Stimulated activated CD8-positive, alpha-beta memory T cell treated with anti-CD3 and anti-CD28 coated beads, Interleukin-15, amount 100 ng/mL, for 1 hour (primary cell): ENCODE data around the gene PPFIBP2.
"Not testable (repeated sequence)": the region's sequence is repeated elsewhere in the genome, so short reads cannot be mapped to it uniquely, and the experiment has no call there.

ENCODE experiments used
- DNase-seq: peaks from one replicate; pipeline ENCODE4 v3.0.0-alpha.2; 2020; ENCODE audit warnings: low read depth

The PPFIBP2 gene

DNA sequence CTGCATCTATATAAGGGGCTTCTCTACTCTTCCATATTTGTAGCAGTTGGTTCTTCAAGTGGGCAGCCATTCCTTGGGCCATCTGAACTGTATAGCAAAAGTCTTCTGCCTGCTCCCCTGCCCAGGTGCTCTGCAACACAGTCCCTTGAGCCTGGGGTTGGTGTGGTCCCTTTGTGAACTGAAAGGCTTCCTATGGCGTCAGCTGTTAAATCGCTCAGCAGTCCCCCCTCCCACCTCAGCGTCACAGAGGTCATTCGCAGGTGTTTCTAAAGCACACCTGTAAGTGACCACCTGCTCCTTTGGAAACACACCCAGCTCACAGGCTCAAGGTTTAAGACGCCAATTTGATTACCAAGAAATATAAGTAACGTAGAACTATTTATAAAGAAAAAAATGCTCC is 122.6 kb downstream of the PPFIBP2 start:
- DNase-seq, result no peak

GRCh38 chr11:7637447-7638157 is 123.8 kb downstream of the PPFIBP2 start:
- no peak for DNase-seq

DNA sequence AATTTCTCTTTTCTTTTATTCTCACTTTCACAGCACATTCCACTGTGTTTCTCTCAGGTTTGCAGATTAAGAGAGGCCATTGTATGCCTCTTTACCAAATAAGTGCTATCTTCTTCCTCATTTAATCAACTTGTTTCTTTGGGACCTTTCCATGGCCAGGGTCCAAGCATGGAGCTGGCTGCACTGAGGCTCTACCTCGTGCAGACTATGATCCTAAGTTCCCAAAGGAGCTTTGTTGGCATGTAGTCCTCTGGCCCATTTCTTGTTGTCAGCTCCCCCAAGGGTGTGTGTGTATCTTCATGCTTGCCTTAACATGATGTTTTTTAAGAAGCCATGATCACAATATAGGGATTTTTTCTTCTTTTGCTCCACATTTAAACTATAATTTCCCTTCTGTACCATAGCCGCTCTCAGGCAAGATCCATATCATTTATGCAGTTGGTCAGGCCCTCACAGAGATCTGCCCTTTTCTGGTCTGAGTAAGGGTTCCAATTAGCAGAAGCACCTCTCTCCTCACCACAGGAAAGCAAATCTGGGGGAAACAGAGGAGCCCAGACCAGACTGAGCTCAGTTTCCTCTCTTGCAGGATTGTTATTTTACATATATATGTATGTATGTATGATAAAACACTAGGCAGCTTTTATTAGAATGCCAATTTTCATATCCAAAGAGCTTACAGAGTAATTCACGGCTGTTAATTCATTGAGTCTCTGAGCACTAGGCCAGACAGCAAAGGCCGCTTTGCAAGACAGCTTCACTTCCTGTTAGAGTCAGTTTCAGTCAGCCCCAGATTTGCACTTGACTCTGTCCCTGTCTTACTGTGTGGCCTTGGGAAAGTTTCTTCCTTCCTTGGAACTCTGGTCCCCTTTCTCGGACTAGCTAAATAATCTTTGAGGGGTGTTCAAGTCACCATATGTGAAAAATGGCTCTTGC is 125.2 kb downstream of the PPFIBP2 start:
- no peak for DNase-seq

GRCh38 chr11:7639643-7640025 is 125.8 kb downstream of the PPFIBP2 start:
- DNase-seq, result no peak

DNA sequence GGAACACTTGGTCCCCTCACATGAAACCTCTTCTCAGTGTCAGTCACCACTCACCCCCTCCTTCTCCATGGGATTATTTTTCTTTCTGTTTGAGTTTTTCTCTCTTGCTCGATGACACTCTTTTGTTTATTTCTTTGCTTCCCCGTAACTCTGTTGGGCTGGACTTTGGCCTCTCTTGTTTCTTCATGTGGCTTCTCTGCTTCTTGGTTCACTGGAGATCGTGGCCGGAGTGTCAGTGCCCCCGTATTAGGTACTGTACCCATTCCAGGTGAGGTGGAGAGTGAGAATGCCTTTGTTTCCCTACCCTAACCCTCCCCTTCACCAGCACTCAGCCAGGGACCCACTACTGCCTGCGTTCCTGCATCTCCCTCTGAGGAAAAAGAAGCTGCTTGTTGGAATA is 127.0 kb downstream of the PPFIBP2 start:
- no peak for DNase-seq

- DNase-seq, result no peak
These were observed 128.9 kb downstream of the PPFIBP2 start for GRCh38 chr11:7642747-7643146.

DNA sequence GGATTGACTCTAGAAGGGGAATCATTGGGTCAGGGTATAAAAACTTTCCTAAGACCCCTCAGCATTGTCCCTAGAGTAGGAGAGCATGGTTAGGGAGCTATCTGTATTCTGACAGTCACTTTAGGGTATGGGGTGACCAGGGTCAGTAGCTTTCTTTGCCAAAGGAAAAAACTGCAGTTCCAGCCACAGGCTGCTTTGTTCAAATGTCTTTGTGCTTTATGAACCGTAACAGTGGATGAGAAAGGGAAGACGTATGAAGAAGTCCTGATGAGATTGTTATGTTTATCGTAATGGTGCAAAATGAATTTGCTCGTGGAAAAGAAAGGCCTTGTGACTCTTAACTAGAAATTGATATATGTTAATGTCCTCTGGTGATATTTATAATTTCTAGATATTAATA is 129.5 kb downstream of the PPFIBP2 start:
- no peak for DNase-seq

- no peak for DNase-seq
These were observed 131.4 kb downstream of the PPFIBP2 start for GRCh38 chr11:7645206-7645605.

GRCh38 chr11:7646866-7647265 is 133.1 kb downstream of the PPFIBP2 start:
- no peak for DNase-seq

DNA sequence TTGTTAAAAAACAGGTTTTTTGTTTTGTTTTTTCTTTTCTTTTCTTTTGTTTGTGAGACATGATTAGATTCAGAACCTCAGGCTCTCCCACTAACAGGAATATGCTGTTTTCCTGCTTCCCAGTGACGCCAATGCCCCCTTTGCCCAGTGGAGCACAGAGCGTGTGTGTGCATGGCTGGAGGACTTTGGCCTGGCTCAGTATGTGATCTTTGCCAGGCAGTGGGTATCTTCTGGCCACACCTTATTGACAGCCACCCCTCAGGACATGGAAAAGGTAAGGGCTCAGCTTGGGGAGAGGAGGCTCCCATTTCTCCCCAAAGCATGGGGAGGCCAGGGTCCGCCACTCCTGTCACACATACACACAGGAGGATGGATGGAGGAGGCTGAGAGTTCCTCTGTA is 134.5 kb downstream of the PPFIBP2 start:
- no peak for DNase-seq

GRCh38 chr11:7651140-7651551 is 137.3 kb downstream of the PPFIBP2 start:
- no peak for DNase-seq

DNA sequence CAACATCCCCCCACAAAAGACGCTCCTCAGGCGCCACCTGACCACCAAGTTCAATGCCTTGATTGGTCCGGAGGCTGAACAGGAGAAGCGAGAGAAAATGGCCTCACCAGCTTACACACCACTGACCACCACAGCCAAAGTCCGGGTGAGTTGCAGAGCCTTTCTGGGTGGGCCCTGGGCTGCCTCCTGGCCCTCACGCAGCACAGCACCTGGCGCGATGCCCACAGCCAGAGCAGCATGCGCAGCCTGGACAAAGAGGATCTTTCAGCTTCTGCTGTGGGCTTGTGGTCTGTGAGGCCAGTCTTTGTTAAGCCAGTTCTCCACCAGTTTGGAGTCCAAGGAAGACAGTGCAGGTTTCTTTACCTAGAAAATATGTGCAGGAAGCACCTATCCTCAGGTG is 137.9 kb downstream of the PPFIBP2 start:
- DNase-seq, result no peak

DNA sequence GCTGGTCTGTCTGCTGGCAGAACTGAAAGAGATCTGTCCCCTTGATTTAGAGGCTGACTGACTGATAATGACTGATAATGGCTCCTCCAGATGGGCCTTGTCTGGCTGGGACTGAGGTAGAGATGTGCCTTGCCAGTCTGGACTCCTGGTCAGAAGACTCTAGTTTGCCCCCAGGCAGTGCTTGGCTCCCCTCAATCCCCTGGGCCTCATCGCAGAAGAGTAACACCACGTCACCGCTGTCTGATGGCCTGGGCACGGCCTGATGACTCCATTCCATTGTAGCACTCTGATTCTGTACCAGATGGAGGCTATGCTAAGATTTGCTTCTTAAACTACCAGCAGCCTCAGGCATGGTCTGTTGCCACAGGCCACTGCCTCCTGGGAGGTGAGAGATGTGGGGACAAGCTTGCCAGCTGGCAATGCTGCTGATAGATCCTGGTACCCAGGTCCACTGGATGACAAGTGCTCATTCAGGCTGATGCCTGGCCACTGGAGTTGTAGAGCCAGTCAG is 140.5 kb downstream of the PPFIBP2 start:
- DNase-seq, result no peak

DNA sequence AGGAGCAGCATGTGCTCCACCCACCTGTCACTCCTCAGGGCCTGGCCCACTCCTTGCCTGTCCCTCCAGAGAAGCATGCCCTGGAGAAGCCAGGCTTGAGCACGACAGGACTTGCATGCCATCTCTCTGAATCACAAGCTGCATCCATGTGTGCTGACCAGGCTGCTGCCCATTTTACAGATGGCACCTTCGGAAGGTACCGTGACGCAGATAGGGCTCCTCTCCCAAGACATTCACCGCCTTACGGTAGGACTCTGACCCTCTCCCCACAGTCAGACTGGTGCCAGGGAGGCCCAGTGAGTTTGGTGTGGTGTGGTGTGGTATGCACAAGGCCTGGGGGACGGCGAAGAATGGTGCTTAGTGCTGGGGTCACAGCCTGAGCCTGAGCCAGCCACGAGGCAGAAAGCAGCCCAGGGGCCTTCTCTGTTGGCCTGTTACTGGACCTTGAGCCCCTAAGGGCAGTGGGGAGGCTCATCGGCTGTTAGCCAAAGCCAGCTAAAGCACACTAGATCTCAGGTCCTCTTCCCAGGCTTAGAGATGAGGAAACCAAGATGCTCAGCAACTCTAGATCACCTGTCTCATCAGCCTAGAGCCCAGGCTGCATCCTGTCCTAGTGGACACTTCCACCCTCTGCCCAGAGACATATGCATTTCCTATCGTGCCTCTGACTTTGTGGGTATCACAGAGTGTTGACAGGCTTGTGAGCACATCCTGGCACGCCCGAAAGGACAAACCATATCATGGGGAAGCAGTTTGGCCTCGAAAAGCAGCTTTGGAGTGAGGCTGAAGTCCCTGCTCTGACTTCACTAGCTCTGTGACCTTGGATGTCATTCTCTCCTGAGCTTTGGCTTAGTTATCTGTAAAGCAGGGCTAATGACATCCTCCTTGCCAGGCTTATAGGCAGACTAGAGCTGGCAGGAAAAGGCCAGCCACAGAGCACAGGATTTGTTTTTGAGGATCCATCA is 141.7 kb downstream of the PPFIBP2 start:
- DNase-seq, result no peak

DNA sequence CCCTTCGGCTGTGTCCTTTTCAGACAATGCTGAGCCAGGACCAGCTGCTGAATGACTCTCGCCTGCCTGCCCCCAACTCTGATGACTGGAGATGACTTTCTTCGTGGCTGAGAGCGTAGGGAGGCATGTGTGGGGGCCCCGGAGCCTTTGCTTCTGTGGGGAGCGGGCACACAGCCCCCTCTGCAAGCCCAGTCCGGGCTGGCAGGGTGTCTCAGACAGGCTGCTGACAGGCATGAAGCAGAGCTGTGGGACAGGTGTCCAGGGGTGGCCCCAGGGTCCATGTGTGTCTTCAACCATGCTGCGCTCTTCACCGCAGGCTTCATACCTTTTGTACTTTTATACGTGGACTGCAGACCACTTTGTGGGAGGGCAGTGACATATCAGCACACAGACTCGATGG is 142.9 kb downstream of the PPFIBP2 start:
- DNase-seq, result no peak

- no peak for DNase-seq
These were observed 143.7 kb downstream of the PPFIBP2 start for GRCh38 chr11:7657306-7658025.

- DNase-seq, result not testable (repeated sequence)
These were observed 149.7 kb downstream of the PPFIBP2 start for GRCh38 chr11:7663531-7663930.

GRCh38 chr11:7664867-7665266 is 151.1 kb downstream of the PPFIBP2 start:
- no peak for DNase-seq

DNA sequence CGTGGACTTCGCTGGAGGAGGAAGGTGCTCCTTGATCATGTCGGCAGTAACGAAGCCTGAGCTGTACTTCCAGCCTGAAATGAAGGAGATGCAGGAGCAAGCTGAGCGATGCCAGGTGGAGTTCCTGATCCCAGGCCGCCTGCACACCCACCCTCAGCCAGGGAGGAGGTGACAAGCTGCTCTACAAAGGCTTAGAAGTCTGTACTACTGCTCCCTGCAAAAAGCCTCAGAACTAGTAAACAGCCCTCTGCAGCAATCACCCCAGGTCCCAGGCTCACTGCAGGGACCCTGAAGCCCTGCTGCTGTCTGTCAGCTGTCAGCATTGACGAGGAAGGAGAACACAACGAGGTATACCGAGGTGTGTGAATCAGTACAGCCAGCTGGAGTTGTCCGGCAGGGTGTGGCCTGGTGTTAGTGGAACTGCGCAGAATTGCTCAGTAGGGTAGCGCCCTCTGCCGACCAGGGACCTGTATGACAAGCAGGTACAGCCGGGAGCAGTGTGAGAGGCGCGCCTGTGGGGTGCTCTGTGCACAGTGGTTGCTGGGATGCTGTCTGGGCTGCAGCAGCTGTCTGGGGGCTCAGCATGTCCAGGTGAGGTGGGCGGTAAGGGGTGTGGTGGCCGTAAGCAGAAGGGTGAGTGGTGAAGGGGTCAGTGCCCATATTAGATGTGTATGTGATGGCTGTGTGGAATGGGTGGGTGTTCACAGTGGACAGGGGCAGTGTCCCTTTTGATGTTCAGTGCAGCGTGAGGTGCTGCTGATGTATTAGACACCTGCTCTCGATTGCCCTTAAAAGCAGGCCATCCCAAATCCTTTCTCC is 151.9 kb downstream of the PPFIBP2 start:
- peak; percentile 51 for DNase-seq

GRCh38 chr11:7666292-7666866 is 152.6 kb downstream of the PPFIBP2 start:
- no peak for DNase-seq
